NCI-H2029 treated with DMSO at 0.1 percent for 48 hours (cell line): ENCODE results near the gene BARHL1.

ENCODE experiments used
- DNase-seq: peaks from one replicate; lab custom pipeline; 2025; lab: John Stamatoyannopoulos, UW

Gene BARHL1

DNA sequence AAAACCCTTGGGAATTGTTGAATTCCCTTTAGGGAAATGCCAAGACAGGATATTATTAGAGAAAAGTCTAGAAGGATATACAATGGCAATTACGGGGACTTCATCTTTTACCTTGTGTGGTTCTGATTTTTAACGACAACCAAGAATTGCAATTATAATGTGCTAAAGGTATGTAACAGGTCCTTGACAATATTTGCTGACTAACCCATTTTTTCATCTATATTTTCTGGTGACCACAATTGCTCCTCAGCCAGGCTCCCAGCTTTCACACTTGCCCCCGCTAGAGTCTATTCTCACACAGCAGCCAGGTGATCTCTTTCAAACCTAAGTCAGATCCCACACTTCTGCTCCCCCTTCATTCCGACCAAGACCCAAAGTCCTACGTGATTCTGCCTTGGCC lies 34.3 kb downstream of the BARHL1 start:
- DNase-seq = no peak

- no peak for DNase-seq
Measured at GRCh38 chr9:132622159-132622558, 39.8 kb downstream of the BARHL1 start.

DNA sequence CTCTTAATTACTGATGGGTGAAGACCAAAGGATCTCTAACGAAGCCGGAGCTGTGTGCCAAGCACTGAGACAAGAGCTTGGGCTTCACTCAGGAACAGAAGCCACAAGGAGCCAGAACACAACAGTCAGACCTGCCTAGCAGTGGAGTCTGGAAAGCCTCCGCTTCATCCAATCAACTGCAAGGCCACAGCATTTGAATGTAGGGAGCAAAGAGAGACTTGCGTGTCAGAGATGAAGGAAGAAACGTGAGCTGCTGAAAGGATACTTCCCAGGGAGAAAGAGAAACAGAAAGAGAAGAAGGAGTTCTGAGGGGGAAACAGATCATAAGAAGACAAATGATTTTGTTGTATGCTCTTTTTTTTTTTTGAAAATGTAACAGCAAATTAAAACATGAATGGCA lies 43.9 kb downstream of the BARHL1 start:
- DNase-seq = no peak

DNA sequence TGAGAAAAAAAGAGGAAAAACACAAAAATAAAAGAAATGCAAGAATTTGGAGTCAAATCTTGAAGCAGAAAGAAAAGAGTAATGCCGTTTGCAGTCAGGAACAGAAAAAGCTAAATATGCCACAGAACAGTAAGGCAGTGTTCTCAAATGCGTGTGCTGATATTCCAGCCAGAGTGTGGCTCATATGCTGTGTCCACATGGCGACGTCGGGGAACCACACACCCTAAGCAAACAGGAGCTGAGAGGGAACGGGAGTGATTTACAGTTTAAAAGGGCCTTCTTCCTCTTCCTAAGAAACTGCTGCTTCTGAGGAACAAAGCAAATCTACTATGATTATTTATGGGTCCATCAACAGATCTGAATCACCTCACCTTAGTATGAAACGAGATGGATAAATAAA lies 44.7 kb downstream of the BARHL1 start:
- DNase-seq = no peak

DNA sequence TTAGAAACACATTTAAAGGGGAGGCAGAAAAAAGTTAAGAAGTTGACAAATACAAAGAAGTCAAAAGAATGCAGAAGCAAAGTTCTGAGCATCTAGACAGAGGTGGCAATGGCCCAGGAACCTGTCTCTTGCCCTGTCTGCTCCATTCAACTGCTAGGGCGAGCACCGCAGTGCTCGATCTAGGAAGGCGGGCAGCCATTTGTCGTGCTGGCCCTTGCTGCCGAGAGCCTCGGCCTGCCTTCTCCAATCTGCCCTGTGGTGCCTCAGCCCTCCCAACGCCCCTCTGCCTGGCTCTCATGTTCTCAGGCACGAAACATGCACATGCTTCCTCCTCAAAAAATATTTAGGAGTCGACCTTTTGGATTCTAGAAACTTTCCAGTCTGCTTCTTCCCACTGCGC lies 45.2 kb downstream of the BARHL1 start:
- DNase-seq = no peak

- no peak for DNase-seq
Measured at GRCh38 chr9:132628746-132629145, 46.3 kb downstream of the BARHL1 start.

DNA sequence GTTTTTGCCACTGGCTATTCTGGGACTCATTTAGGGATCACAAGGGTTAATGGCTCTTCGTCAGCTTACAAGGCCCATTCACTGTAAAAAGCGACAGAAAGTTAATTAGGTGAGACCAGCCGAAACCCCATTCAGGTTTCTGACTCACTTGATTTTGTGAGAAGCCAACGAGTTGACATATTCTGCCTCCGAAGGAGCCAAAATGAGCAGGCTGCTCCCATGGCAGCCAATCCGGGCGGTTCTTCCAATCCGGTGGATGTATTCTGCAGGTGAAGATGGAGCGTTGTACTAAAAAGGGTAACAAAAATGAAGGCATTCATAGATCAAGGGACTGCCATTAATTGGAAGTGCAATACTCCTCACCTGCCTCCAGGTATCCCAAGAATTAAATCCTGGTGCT lies 47.7 kb downstream of the BARHL1 start:
- no peak for DNase-seq

- DNase-seq = no peak
Measured at GRCh38 chr9:132630811-132631210, 48.4 kb downstream of the BARHL1 start.

DNA sequence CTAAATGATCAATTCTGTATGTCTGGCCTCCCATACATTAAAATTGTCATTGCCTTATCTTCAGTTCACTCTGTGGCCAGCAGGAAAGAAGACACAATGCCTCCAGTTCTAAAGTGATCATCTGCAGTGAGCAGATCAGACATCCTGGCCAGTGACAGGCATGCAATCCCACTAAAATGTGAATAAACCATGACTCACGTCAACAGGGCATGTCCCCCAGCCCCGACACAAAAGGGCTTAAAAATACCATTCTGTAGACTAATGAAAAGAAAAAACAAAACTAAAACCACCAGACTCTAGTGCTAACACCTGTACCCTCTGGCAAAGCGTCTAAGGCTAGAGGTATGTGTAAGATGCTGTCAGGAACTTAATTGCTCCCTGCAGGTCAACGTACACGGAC lies 48.9 kb downstream of the BARHL1 start:
- no peak for DNase-seq

GRCh38 chr9:132631685-132632084 lies 49.3 kb downstream of the BARHL1 start:
- no peak for DNase-seq

GRCh38 chr9:132632413-132633129 lies 50.2 kb downstream of the BARHL1 start:
- DNase-seq = no peak

GRCh38 chr9:132634327-132634726 lies 51.9 kb downstream of the BARHL1 start:
- DNase-seq = no peak

GRCh38 chr9:132637351-132637750 lies 54.9 kb downstream of the BARHL1 start:
- DNase-seq = peak; percentile 62

- DNase-seq = no peak
Measured at GRCh38 chr9:132637801-132638200, 55.4 kb downstream of the BARHL1 start.

DNA sequence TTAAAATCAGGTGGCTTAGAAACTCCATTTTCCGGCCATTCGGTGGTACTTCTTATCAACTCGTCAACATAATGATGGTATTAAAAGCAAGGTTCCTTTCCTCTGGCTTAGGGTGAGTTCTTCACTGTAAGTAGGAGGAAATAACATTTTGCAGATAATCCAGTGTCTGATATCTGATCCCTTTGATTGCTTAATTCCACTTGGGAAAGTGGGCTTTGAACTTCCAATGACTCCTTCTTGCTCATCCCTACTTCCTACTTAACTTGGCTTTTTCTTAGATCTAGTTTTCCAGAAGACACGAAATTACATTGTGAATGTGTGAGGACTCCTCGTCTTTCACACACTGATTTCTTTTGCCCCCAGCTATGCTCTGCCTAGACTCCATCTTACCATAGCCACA lies 55.8 kb downstream of the BARHL1 start:
- no peak for DNase-seq

GRCh38 chr9:132639322-132639721 lies 56.9 kb downstream of the BARHL1 start:
- DNase-seq = no peak
